Trophoblast cell (in vitro differentiated cells and primary cell): ENCODE data around the gene ARHGEF10L.

Source experiments
- DNase-seq, 2 donors: peaks; one replicate each; pipeline ENCODE4 v3.0.0-alpha.2; 2016
- H2AFZ ChIP-seq: 2 replicates; pipeline ENCODE4 v1.6.1; 2013; ENCODE audit warnings: low read length, moderate library complexity, mild to moderate bottlenecking; ENCODE audit not compliant: insufficient read depth, poor library complexity
- H2AK5ac ChIP-seq: 2 replicates; pipeline ENCODE4 v1.6.1; 2013; ENCODE audit warnings: mild to moderate bottlenecking, low read length
- H2BK120ac ChIP-seq: 2 replicates; pipeline ENCODE4 v1.6.1; 2013; ENCODE audit warnings: low read length, mild to moderate bottlenecking, moderate library complexity; ENCODE audit not compliant: insufficient read depth, poor library complexity
- H2BK12ac ChIP-seq: 2 replicates; pipeline ENCODE4 v1.6.1; 2013; ENCODE audit warnings: mild to moderate bottlenecking, low read length, moderate library complexity
- H2BK5ac ChIP-seq: 2 replicates; pipeline ENCODE4 v1.6.1; 2013; ENCODE audit warnings: low read length, low read depth, moderate library complexity, mild to moderate bottlenecking; ENCODE audit not compliant: poor library complexity
- H3K14ac ChIP-seq: 2 replicates; pipeline ENCODE4 v1.6.1; 2013; ENCODE audit warnings: mild to moderate bottlenecking, low read length
- H3K18ac ChIP-seq: 2 replicates; pipeline ENCODE4 v1.6.1; 2013; ENCODE audit warnings: mild to moderate bottlenecking, low read length
- H3K23ac ChIP-seq: 2 replicates; pipeline ENCODE4 v1.6.1; 2013; ENCODE audit warnings: low read length
- H3K27ac ChIP-seq: 2 replicates; pipeline ENCODE4 v1.5.1; 2013; ENCODE audit warnings: low read depth, mild to moderate bottlenecking, inconsistent platforms, low read length, moderate library complexity
- H3K27me3 ChIP-seq: 2 replicates; pipeline ENCODE4 v1.6.1; 2013; ENCODE audit warnings: inconsistent platforms, mild to moderate bottlenecking, low read length, moderate library complexity; ENCODE audit not compliant: insufficient read depth
- H3K36me3 ChIP-seq, 2 experiments: 1 replicate in 1 of 2; 2 replicates in 1 of 2; pipeline ENCODE4 v1.6.1; 2013; ENCODE audit warnings: low read length in 2 of 2, mild to moderate bottlenecking in 2 of 2, moderate library complexity in 1 of 2; ENCODE audit not compliant: insufficient read depth in 2 of 2, control insufficient read depth in 1 of 2
- H3K4ac ChIP-seq: 2 replicates; pipeline ENCODE4 v1.6.1; 2013; ENCODE audit warnings: low read depth, mild to moderate bottlenecking, low read length, moderate library complexity
- H3K4me1 ChIP-seq, 2 experiments: 1 replicate in 1 of 2; 2 replicates in 1 of 2; pipeline ENCODE4 v1.6.1; 2013; ENCODE audit warnings: low read length in 2 of 2, mild to moderate bottlenecking in 2 of 2, moderate library complexity in 1 of 2; ENCODE audit not compliant: insufficient read depth in 2 of 2, control insufficient read depth in 1 of 2
- H3K4me2 ChIP-seq: 2 replicates; pipeline ENCODE4 v1.6.1; 2013; ENCODE audit warnings: inconsistent platforms, mild to moderate bottlenecking, low read length, moderate library complexity
- H3K4me3 ChIP-seq: 2 replicates; pipeline ENCODE4 v1.5.1; 2013; ENCODE audit warnings: mild to moderate bottlenecking, low read depth, low read length, inconsistent platforms
- H3K79me1 ChIP-seq: one replicate; pipeline ENCODE4 v1.6.1; 2013; ENCODE audit warnings: low read length
- H3K79me2 ChIP-seq: 2 replicates; pipeline ENCODE4 v1.6.1; 2013; ENCODE audit warnings: low read length, mild to moderate bottlenecking; ENCODE audit not compliant: control insufficient read depth, insufficient read depth, poor library complexity
- H3K9ac ChIP-seq: 2 replicates; pipeline ENCODE4 v1.6.1; 2013; ENCODE audit warnings: mild to moderate bottlenecking, low read length
- H3K9me3 ChIP-seq: 2 replicates; pipeline ENCODE4 v1.6.1; 2013; ENCODE audit warnings: low read depth, mild to moderate bottlenecking, control low read depth, inconsistent platforms, low read length; ENCODE audit not compliant: insufficient read depth
- H4K12ac ChIP-seq: 2 replicates; pipeline ENCODE4 v1.6.1; 2013; ENCODE audit warnings: low read depth, mild to moderate bottlenecking, low read length, moderate library complexity
- H4K8ac ChIP-seq: 2 replicates; pipeline ENCODE4 v1.6.1; 2013; ENCODE audit warnings: low read depth, mild to moderate bottlenecking, low read length, moderate library complexity
- H4K91ac ChIP-seq: one replicate; pipeline ENCODE4 v1.6.1; 2013; ENCODE audit warnings: low read depth, mild to moderate bottlenecking, low read length, moderate library complexity
- WGBS: extraction: QIAGEN DNeasy Blood & Tissue Kit; methylation state at CpG from one replicate; pipeline ENCODE4 v1.1.7; 2013; ENCODE audit warnings: missing lambda C conversion rate; ENCODE audit not compliant: insufficient read length, insufficient coverage; ENCODE audit errors: extremely low coverage; 5-methylcytosine and 5-hydroxymethylcytosine counted together

The ARHGEF10L gene

GRCh38 chr1:17599291-17599953 is 59.9 kb downstream of the ARHGEF10L start:
- H3K36me3 ChIP-seq: peaks cover 9 to 15% of the 10 kb centered on the region in 2 experiments

DNA sequence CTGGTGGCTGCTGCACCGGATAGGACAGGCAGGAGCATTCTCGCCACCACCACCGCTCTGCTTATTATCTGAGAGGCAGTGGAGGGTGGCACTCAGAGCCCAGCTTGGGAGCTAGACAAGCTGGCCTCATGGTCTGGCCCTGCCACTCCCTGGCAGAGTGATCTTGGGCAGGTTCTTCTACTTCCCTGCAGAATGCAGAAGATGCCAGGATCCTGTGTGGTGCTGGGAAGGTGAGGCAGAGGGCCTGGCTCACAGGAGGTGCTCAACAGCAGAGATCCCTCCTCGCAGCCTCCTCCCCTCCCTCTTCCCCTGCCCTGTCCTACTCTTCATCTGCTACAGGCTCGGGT is 60.4 kb downstream of the ARHGEF10L start:
- H3K23ac ChIP-seq: no peak overlapping the region
- no peak overlapping the region for H3K4me3 ChIP-seq
- H3K27me3 ChIP-seq: no peaks in the 10 kb centered on the region
- H3K4me2 ChIP-seq: no peak overlapping the region
- H3K79me1 ChIP-seq: peaks cover 3% of the 10 kb centered on the region
- no peak overlapping the region for H4K91ac ChIP-seq
- no peak overlapping the region for H2BK12ac ChIP-seq
- no peak overlapping the region for H3K14ac ChIP-seq
- no peak for DNase-seq
- no peak overlapping the region for H2BK5ac ChIP-seq
- no peak overlapping the region for H3K18ac ChIP-seq
- H3K9me3 ChIP-seq: no peaks in the 10 kb centered on the region
- no peak overlapping the region for H2AFZ ChIP-seq
- no peak overlapping the region for H3K27ac ChIP-seq
- no peak overlapping the region for H4K8ac ChIP-seq
- no peak overlapping the region for H3K4ac ChIP-seq
- H3K9ac ChIP-seq: no peak overlapping the region
- no peak overlapping the region for H4K12ac ChIP-seq
- WGBS: no CpG with 5 or more reads among the region's 5 CpGs
- no peak overlapping the region for H2BK120ac ChIP-seq
- H2AK5ac ChIP-seq: no peak overlapping the region
- peaks cover 12 to 20% of the 10 kb centered on the region in 2 experiments for H3K36me3 ChIP-seq
- peaks cover 10 to 12% of the 10 kb centered on the region in 2 experiments for H3K4me1 ChIP-seq
- no peaks in the 10 kb centered on the region for H3K79me2 ChIP-seq

More at GRCh38 chr1:17599291-17599953, 59.9 kb downstream of the ARHGEF10L start:
- Histone ChIP-seq H3K79me2 (no peaks in the 10 kb centered on the region), H4K12ac (no peak overlapping the region), H4K8ac (no peak overlapping the region), H3K9ac (peak overlapping the region; percentile 23), H2AFZ (no peak overlapping the region), H3K4me2 (no peak overlapping the region), H3K27me3 (no peaks in the 10 kb centered on the region), H3K18ac (no peak overlapping the region), H3K4me1 (peaks cover 10 to 15% of the 10 kb centered on the region in 2 experiments), H3K23ac (no peak overlapping the region), H3K27ac (no peak overlapping the region), H3K79me1 (peaks cover 3% of the 10 kb centered on the region), H3K4ac (no peak overlapping the region), H2BK12ac (no peak overlapping the region), H2BK5ac (no peak overlapping the region), H4K91ac (no peak overlapping the region), H3K4me3 (no peak overlapping the region), H2BK120ac (no peak overlapping the region), H3K9me3 (no peaks in the 10 kb centered on the region), H2AK5ac (no peak overlapping the region), H3K14ac (no peak overlapping the region)
- DNase-seq: no peak
- WGBS: no CpG with 5 or more reads among the region's 12 CpGs

DNA sequence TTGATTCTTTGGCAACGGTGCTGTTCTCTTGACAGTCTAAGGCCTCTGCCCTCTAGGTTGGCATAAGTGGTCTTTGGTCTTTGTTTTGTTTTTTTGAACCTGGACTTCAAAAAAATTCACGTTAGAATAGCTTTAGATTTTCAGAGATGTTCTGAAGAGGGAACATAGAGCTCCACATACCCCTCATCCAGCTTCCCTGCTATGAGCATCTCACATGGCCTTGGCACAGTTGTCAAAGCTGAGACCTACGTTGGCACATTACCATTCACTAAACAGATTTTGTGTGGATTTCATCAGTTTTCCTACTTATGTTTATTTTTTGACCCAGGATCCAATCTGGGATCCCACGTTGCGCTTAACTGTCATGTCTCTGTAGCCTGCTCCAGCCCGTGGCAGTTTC is 60.8 kb downstream of the ARHGEF10L start:
- Histone ChIP-seq H2BK12ac (no peak overlapping the region), H3K23ac (no peak overlapping the region), H4K12ac (no peak overlapping the region), H3K27ac (no peak overlapping the region), H3K36me3 (peaks cover 14 to 24% of the 10 kb centered on the region in 2 experiments), H3K4me1 (peaks cover 10 to 11% of the 10 kb centered on the region in 2 experiments), H3K4me3 (no peak overlapping the region), H3K9me3 (no peaks in the 10 kb centered on the region), H2AK5ac (no peak overlapping the region), H3K4ac (no peak overlapping the region), H4K8ac (no peak overlapping the region), H3K18ac (no peak overlapping the region), H3K9ac (no peak overlapping the region), H3K79me1 (peaks cover 3% of the 10 kb centered on the region), H2BK120ac (no peak overlapping the region), H3K79me2 (no peaks in the 10 kb centered on the region), H3K14ac (no peak overlapping the region), H3K4me2 (no peak overlapping the region), H2BK5ac (no peak overlapping the region), H2AFZ (no peak overlapping the region), H3K27me3 (no peaks in the 10 kb centered on the region), H4K91ac (no peak overlapping the region)
- no CpG with 5 or more reads among the region's 6 CpGs for WGBS
- no peak for DNase-seq

DNA sequence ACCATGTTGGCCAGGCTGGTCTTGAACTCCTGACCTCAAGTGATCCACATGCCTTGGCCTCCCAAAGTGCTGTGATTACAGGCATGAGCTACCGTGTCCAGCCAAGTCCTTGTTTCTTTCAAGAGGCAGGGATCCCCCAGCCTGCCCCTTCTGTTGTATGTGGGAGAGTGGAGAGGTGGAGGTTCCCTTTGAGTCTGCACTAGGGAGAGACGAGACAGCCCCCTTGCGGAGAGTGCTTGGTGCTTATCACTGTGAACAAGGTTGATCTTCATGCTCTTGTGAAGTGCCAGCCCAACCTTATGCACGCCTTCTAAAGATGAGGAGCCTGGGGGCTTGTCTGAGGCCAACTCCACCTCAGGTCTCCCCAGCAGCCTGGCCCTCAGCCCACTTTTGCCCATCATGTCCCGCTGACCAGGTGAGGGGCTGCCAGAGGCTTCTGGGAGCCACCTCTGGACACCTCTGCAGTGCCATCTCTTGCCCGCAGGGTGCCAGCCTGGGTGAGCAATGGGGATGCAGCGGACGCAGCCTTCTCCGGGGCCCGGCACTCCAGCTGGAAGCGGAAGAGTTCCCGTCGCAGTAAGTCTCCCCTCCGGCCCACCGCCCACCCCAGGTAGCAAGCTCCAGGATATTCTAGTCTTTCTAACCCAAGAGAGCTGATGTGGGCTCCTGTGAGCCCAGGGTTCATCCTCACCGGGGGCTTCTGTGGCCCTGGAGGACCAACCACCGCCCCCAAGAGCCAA is 62.3 kb downstream of the ARHGEF10L start:
- WGBS: no CpG with 5 or more reads among the region's 17 CpGs
- Histone ChIP-seq H3K79me1 (no peaks in the 10 kb centered on the region), H3K36me3 (peaks cover 19 to 28% of the 10 kb centered on the region in 2 experiments), H3K27ac (no peak overlapping the region), H3K4ac (no peak overlapping the region), H3K14ac (no peak overlapping the region), H3K4me3 (no peak overlapping the region), H4K8ac (no peak overlapping the region), H3K4me2 (no peak overlapping the region), H3K27me3 (no peaks in the 10 kb centered on the region), H2BK120ac (no peak overlapping the region), H4K12ac (no peak overlapping the region), H3K18ac (no peak overlapping the region), H3K79me2 (no peaks in the 10 kb centered on the region), H3K23ac (no peak overlapping the region), H2AK5ac (no peak overlapping the region), H3K4me1 (peaks cover 6 to 8% of the 10 kb centered on the region in 2 experiments), H3K9ac (no peak overlapping the region), H2AFZ (no peak overlapping the region), H4K91ac (no peak overlapping the region), H2BK5ac (no peak overlapping the region), H3K9me3 (no peaks in the 10 kb centered on the region), H2BK12ac (no peak overlapping the region)
- DNase-seq: no peak
